Measurements from ENCODE around the gene EMC1. TPM values are rescaled to one million over a fixed set of nuclear protein-coding genes. Genes with fewer than 3 reads are reported as not detected.

EMC1 gene
- polyA plus RNA-seq, 1 donor from 2014 or later: 75.3 TPM

GRCh38 chr1:19268445-19268844, 17.1 kb upstream of the EMC1 start:
- no peaks in the 10 kb centered on the region for H4K20me1 ChIP-seq (ENCODE audit: insufficient read depth)
- TF ChIP-seq CTCF (IDR thresholded peaks at IDR 0.05; ENCODE audit: poor library complexity, severe bottlenecking) (no peak), POLR2AphosphoS5 (IDR thresholded peaks at IDR 0.05) (no peak), REST (IDR thresholded peaks at IDR 0.05; ENCODE audit: borderline replicate concordance) (no peak), SMC3 (conservative IDR thresholded peaks at IDR 0.05; ENCODE audit: poor library complexity) (no peak), RAD21 (conservative IDR thresholded peaks at IDR 0.05) (no peak), EZH2 (IDR thresholded peaks at IDR 0.05; ENCODE audit: borderline replicate concordance, insufficient read depth, low read length, poor library complexity, severe bottlenecking) (no peak), EP300 (conservative IDR thresholded peaks at IDR 0.05; ENCODE audit: poor library complexity, severe bottlenecking) (no peak), MXI1 (conservative IDR thresholded peaks at IDR 0.05; ENCODE audit: poor library complexity, severe bottlenecking) (no peak), TAF1 (IDR thresholded peaks at IDR 0.05; ENCODE audit: low read depth) (no peak)
- no peaks in the 10 kb centered on the region for H3K79me2 ChIP-seq (replicated peaks; ENCODE audit: insufficient read depth, low read length)
- no peaks in the 10 kb centered on the region for H3K27me3 ChIP-seq (ENCODE audit: insufficient read depth, low read depth, low read length)
- H3K9ac ChIP-seq (ENCODE audit: low read length): no peak overlapping the region
- no peak overlapping the region for H3K4me3 ChIP-seq (ENCODE audit: low read length)
- H3K9me3 ChIP-seq (ENCODE audit: low read length): no peaks in the 10 kb centered on the region
- H3K4me2 ChIP-seq (ENCODE audit: low read length): no peak overlapping the region
- H3K27ac ChIP-seq (ENCODE audit: low read length): no peak overlapping the region
- H3K36me3 ChIP-seq (ENCODE audit: insufficient read depth, low read length): no peaks in the 10 kb centered on the region
- H2AFZ ChIP-seq (ENCODE audit: low read depth, low read length): no peak overlapping the region
- H3F3A ChIP-seq (ENCODE audit: insufficient read depth, low read length, poor library complexity, severe bottlenecking): no peaks in the 10 kb centered on the region
- no peaks in the 10 kb centered on the region for H3K9me2 ChIP-seq (ENCODE audit: insufficient read depth, low read length)

GRCh38 chr1:19262744-19263143, 11.4 kb upstream of the EMC1 start:
- H3K9me2 ChIP-seq (ENCODE audit: insufficient read depth, low read length): no peaks in the 10 kb centered on the region
- no peaks in the 10 kb centered on the region for H3K79me2 ChIP-seq (replicated peaks; ENCODE audit: insufficient read depth, low read length)
- no peaks in the 10 kb centered on the region for H3K27me3 ChIP-seq (ENCODE audit: insufficient read depth, low read depth, low read length)
- TF ChIP-seq EP300 (conservative IDR thresholded peaks at IDR 0.05; ENCODE audit: poor library complexity, severe bottlenecking): no peak
- no peak for TF ChIP-seq CTCF (IDR thresholded peaks at IDR 0.05; ENCODE audit: poor library complexity, severe bottlenecking)
- TF ChIP-seq RAD21 (conservative IDR thresholded peaks at IDR 0.05): no peak
- TF ChIP-seq REST (IDR thresholded peaks at IDR 0.05; ENCODE audit: borderline replicate concordance): no peak
- TF ChIP-seq EZH2 (IDR thresholded peaks at IDR 0.05; ENCODE audit: borderline replicate concordance, insufficient read depth, low read length, poor library complexity, severe bottlenecking): no peak
- TF ChIP-seq MXI1 (conservative IDR thresholded peaks at IDR 0.05; ENCODE audit: poor library complexity, severe bottlenecking): no peak
- no peak for TF ChIP-seq SMC3 (conservative IDR thresholded peaks at IDR 0.05; ENCODE audit: poor library complexity)
- TF ChIP-seq TAF1 (IDR thresholded peaks at IDR 0.05; ENCODE audit: low read depth): no peak
- TF ChIP-seq POLR2AphosphoS5 (IDR thresholded peaks at IDR 0.05): no peak
- no peaks in the 10 kb centered on the region for H4K20me1 ChIP-seq (ENCODE audit: insufficient read depth)
- H3F3A ChIP-seq (ENCODE audit: insufficient read depth, low read length, poor library complexity, severe bottlenecking): no peaks in the 10 kb centered on the region
- H3K36me3 ChIP-seq (ENCODE audit: insufficient read depth, low read length): no peaks in the 10 kb centered on the region
- H3K9me3 ChIP-seq (ENCODE audit: low read length): no peaks in the 10 kb centered on the region
- no peak overlapping the region for H3K9ac ChIP-seq (ENCODE audit: low read length)
- no peak overlapping the region for H3K4me2 ChIP-seq (ENCODE audit: low read length)
- no peak overlapping the region for H3K27ac ChIP-seq (ENCODE audit: low read length)
- H2AFZ ChIP-seq (ENCODE audit: low read depth, low read length): no peak overlapping the region
- no peak overlapping the region for H3K4me3 ChIP-seq (ENCODE audit: low read length)

Measured in neural cell (in vitro differentiated cells).